Vagina (tissue), 2 donors: Measurements from ENCODE around the gene RAF1. TPM values are rescaled to one million over a fixed set of nuclear protein-coding genes. Genes with fewer than 3 reads are reported as not detected.

ENCODE experiments used
- DNase-seq, 2 donors: peaks; one replicate each; pipeline ENCODE4 v3.0.0-alpha.2; 2017; ENCODE audit errors: extremely low spot score in 2 of 2
- H3K27ac ChIP-seq: fragments of 200-600 bp; sonication (generic); one replicate; pipeline ENCODE4 v1.5.1; 2019
- H3K27me3 ChIP-seq: fragments of 200-600 bp; sonication (generic); one replicate; pipeline ENCODE4 v1.5.1; 2019
- H3K36me3 ChIP-seq, 2 donors: fragments of 200-600 bp; sonication (generic); one replicate each; pipeline ENCODE4 v1.5.1; 2017 to 2019
- H3K4me1 ChIP-seq: fragments of 200-600 bp; sonication (generic); one replicate; pipeline ENCODE4 v1.5.1; 2019
- H3K4me3 ChIP-seq, 2 donors: fragments of 200-600 bp; sonication (generic); 1 replicate in 1 of 2; 2 replicates in 1 of 2; pipeline ENCODE4 v1.5.1; 2016 to 2019
- H3K9me3 ChIP-seq: fragments of 200-600 bp; sonication (generic); one replicate; pipeline ENCODE4 v1.5.1; 2019
- POLR2A ChIP-seq, 2 donors: fragments of 450-650 bp; IDR thresholded peaks; one replicate each; pipeline ENCODE4 v1.6.1; 2017; ENCODE audit warnings: antibody characterized with exemption in 2 of 2, mild to moderate bottlenecking in 2 of 2, moderate library complexity in 2 of 2
- POLR2AphosphoS5 ChIP-seq, 2 donors: sonication (generic); formaldehyde crosslinking; IDR thresholded peaks; one replicate each; pipeline ENCODE4 v1.9.0; 2017; ENCODE audit warnings: antibody characterized with exemption in 2 of 2, mild to moderate bottlenecking in 2 of 2, low read depth in 1 of 2; ENCODE audit not compliant: insufficient read depth in 1 of 2
- intact Hi-C: fragments of 100-400 bp; cut with DNase I; formaldehyde crosslinking; loops from one replicate; pipeline ENCODE4 v1.15.1; 2023
- total RNA-seq: library from RNA; depleted of rRNA; stranded (reverse); fragments of >200 nt; gene quantifications from one replicate; pipeline ENCODE4 v1.2.3, GENCODE V29; 2016
- TF ChIP-seq, protein P1 (sequence below), 3 experiments: fragments of 450-650 bp in 2 of 3; fragments of 200-600 bp in 1 of 3; sonication (generic) in 1 of 3; IDR thresholded peaks; one replicate each; pipeline ENCODE4 v1.5.1; 2017 to 2019; ENCODE audit warnings: antibody characterized with exemption in 3 of 3, mild to moderate bottlenecking in 2 of 3, moderate library complexity in 2 of 3

Gene RAF1
- 89.6 TPM for total RNA-seq

- intact Hi-C loops, result no loop called here
- peak in 1 of 2 donors; percentile 98 for DNase-seq
These were observed at the start of gene RAF1 for GRCh38 chr3:12663936-12664908. Gene RAF1 (minus strand): TSS chr3:12664117. CDS start chr3:12618721, 45,396 bp downstream.

DNA sequence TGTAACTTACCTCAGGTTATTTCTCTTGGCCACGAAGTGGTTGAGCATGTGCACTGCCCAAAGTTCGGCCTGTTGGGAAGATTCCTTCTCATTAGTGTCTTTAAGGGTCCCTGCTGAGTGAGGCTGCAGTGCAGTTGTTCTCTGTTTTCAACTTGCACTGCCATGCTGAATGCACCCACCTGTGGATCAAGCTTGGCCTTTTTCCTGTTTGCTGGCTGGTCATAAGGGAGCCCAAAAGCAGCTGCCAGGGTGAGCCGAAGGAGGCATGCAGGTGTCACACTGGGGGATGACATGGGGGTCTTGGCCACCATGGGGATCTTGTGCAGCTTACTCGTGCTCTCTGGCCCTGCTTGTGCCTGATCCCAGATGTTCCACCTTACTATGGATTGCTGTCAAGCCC lies 46.1 kb upstream of the RAF1 start:
- H3K4me3 ChIP-seq, result no peak overlapping the region
- H3K27me3 ChIP-seq, result no peaks in the 10 kb centered on the region
- intact Hi-C loops, result no loop called here
- H3K36me3 ChIP-seq, result no peaks in the 10 kb centered on the region
- H3K9me3 ChIP-seq, result no peaks in the 10 kb centered on the region
- H3K27ac ChIP-seq, result no peak overlapping the region
- H3K4me1 ChIP-seq, result no peaks in the 10 kb centered on the region
- no peak for DNase-seq
- no peak for TF ChIP-seq POLR2AphosphoS5 (IDR thresholded peaks at IDR 0.05; ENCODE audit: insufficient read depth in 1 of 2, low read depth in 1 of 2)

More at GRCh38 chr3:12663936-12664908, at the start of gene RAF1:
- TF ChIP-seq POLR2A (IDR thresholded peaks at IDR 0.05) (peak in 1 of 2 donors; percentile 56), POLR2AphosphoS5 (IDR thresholded peaks at IDR 0.05; ENCODE audit: insufficient read depth in 1 of 2, low read depth in 1 of 2) (peak; percentile 94 to 98)
- TF ChIP-seq, protein P1, sequence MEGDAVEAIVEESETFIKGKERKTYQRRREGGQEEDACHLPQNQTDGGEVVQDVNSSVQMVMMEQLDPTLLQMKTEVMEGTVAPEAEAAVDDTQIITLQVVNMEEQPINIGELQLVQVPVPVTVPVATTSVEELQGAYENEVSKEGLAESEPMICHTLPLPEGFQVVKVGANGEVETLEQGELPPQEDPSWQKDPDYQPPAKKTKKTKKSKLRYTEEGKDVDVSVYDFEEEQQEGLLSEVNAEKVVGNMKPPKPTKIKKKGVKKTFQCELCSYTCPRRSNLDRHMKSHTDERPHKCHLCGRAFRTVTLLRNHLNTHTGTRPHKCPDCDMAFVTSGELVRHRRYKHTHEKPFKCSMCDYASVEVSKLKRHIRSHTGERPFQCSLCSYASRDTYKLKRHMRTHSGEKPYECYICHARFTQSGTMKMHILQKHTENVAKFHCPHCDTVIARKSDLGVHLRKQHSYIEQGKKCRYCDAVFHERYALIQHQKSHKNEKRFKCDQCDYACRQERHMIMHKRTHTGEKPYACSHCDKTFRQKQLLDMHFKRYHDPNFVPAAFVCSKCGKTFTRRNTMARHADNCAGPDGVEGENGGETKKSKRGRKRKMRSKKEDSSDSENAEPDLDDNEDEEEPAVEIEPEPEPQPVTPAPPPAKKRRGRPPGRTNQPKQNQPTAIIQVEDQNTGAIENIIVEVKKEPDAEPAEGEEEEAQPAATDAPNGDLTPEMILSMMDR (IDR thresholded peaks at IDR 0.05), result no peak
- Histone ChIP-seq H3K27ac (peak within 1 kb of the TSS; percentile 100), H3K4me3 (peak within 1 kb of the TSS; percentile 79 to 99), H3K4me1 (peaks cover 34% of the 10 kb centered on the region), H3K36me3 (no peaks in the 10 kb centered on the region), H3K27me3 (no peaks in the 10 kb centered on the region), H3K9me3 (no peaks in the 10 kb centered on the region)

GRCh38 chr3:12709334-12709733 lies 45.4 kb upstream of the RAF1 start:
- intact Hi-C loops, result no loop called here
- H3K9me3 ChIP-seq, result no peaks in the 10 kb centered on the region
- H3K4me3 ChIP-seq, result no peak overlapping the region
- no peaks in the 10 kb centered on the region for H3K36me3 ChIP-seq
- DNase-seq, result no peak
- TF ChIP-seq, protein P1 (IDR thresholded peaks at IDR 0.05), result no peak
- TF ChIP-seq POLR2A (IDR thresholded peaks at IDR 0.05) (no peak), POLR2AphosphoS5 (IDR thresholded peaks at IDR 0.05; ENCODE audit: insufficient read depth in 1 of 2, low read depth in 1 of 2) (no peak)
- no peak overlapping the region for H3K27ac ChIP-seq
- no peaks in the 10 kb centered on the region for H3K27me3 ChIP-seq
- no peaks in the 10 kb centered on the region for H3K4me1 ChIP-seq

- no peaks in the 10 kb centered on the region for H3K36me3 ChIP-seq
- intact Hi-C loops, result no loop called here
- no peaks in the 10 kb centered on the region for H3K4me1 ChIP-seq
- no peak overlapping the region for H3K4me3 ChIP-seq
- no peak for DNase-seq
- no peak for TF ChIP-seq POLR2A (IDR thresholded peaks at IDR 0.05)
- TF ChIP-seq POLR2AphosphoS5 (IDR thresholded peaks at IDR 0.05; ENCODE audit: insufficient read depth in 1 of 2, low read depth in 1 of 2), result no peak
- TF ChIP-seq, protein P1 (IDR thresholded peaks at IDR 0.05), result no peak
- no peaks in the 10 kb centered on the region for H3K27me3 ChIP-seq
- no peaks in the 10 kb centered on the region for H3K9me3 ChIP-seq
- no peak overlapping the region for H3K27ac ChIP-seq
These were observed 44.8 kb upstream of the RAF1 start for GRCh38 chr3:12708584-12709192.

DNA sequence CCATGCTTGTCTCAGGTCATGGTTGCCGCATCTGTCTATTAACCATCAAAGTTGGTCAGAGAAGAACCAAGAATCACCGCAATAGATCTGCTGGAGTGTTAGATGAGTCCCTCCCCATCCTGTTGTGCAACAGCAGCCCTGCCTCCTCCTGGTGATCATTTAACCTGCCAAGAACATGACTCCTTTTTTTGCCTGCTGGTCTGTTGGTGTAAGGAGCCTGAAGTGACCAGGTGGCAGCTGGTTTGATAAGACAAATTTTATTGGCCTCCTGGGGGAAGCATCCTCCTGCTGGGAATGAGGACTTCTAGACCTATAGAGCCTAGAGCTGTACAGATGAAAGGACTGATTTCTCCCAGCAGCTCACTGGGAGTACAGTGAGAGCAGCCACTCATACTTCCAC lies 43.5 kb upstream of the RAF1 start:
- no peak for DNase-seq
- Histone ChIP-seq H3K36me3 (no peaks in the 10 kb centered on the region), H3K4me1 (no peaks in the 10 kb centered on the region), H3K4me3 (no peak overlapping the region), H3K27me3 (no peaks in the 10 kb centered on the region), H3K9me3 (no peaks in the 10 kb centered on the region), H3K27ac (no peak overlapping the region)
- TF ChIP-seq POLR2A (IDR thresholded peaks at IDR 0.05), result no peak
- intact Hi-C loops, result no loop called here
